Skeletal muscle cell (primary cell): ENCODE measurements around the gene PDE4D.

Source experiments
- DNase-seq: peaks from one replicate; pipeline ENCODE4 v3.0.0-alpha.2; 2010; ENCODE audit warnings: low read depth
- H3K4me3 ChIP-seq: 2 replicates; pipeline ENCODE4 v1.5.1; 2011; ENCODE audit warnings: low read depth, mild to moderate bottlenecking, control low read depth, low read length, moderate library complexity

The PDE4D gene

DNA sequence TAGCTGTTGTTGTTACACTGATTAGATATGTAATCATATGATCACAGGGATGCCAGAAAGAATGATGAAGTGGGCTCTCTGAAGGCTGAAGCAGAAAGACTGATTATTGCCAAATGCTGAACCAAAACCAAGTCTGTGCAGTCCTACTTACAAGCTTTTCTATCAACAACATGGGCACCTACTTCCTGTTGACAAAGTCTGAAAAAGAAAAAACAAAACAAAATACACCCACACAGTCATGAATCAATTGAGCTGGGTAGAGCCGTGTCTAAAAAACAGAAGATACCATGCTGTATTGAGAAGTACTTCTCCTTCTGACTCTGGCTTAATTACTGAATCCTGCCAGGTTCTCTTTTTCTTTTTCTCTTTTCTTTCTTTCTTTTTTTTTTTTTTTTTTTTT is 947.3 kb downstream of the PDE4D start:
- DNase-seq: no peak
- no peak overlapping the region for H3K4me3 ChIP-seq

DNA sequence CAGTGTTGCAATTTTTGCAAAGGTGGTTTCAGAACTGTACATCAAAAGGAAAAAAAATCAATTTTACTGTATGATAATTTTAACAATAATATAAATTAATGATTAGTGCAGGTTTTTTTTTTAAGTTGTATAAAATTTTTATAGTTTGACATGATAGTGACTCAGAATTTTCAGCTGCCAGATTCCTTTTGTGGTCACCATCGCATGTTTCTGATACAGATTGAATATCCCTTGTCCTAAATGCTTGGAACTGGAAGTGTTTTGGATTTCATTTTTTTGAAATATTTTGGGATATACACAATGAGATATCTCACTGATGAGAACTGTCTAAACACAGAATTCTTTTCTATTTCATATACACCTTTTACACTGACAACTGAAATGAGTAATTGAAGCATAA is 949.3 kb downstream of the PDE4D start:
- H3K4me3 ChIP-seq: no peak overlapping the region
- DNase-seq: no peak

DNA sequence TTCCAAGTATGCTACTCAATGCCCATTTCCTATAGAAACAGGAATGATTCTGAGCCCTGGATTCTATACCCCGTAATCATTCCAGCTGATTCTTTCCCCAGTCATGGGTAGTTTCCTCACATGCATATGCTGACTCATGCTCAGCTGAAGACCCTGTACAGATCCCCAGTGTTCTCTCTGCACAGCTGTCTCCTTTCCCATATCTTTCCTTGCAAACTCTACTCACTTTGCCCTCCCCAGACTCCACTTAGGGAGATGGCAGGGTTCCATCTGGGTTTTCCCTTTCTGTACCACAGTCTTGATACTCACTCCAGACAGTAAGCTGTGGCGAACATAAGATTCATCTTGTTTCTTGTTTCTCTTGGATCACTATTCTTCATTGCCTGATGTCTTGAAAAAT is 953.1 kb downstream of the PDE4D start:
- peak; percentile 87 for DNase-seq
- no peak overlapping the region for H3K4me3 ChIP-seq

DNA sequence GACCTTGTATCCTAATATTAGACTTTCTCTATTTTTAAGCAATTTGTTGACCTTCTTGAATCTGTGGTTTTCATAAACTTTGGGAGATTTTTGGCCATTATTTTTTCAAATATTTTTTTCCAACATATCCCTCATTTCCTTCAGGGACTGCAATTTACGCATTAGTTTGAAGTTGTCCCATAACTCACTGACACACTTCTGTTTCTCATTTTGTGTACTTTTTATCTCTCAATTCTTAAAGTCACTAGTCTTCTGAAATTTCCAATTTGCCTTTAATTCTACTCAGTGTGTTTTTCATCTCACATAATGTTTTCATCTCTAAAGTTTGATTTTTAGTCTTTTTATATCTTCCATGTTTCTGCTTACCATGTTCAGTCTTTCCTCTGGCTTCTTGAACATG is 953.9 kb downstream of the PDE4D start:
- no peak for DNase-seq
- no peak overlapping the region for H3K4me3 ChIP-seq

DNA sequence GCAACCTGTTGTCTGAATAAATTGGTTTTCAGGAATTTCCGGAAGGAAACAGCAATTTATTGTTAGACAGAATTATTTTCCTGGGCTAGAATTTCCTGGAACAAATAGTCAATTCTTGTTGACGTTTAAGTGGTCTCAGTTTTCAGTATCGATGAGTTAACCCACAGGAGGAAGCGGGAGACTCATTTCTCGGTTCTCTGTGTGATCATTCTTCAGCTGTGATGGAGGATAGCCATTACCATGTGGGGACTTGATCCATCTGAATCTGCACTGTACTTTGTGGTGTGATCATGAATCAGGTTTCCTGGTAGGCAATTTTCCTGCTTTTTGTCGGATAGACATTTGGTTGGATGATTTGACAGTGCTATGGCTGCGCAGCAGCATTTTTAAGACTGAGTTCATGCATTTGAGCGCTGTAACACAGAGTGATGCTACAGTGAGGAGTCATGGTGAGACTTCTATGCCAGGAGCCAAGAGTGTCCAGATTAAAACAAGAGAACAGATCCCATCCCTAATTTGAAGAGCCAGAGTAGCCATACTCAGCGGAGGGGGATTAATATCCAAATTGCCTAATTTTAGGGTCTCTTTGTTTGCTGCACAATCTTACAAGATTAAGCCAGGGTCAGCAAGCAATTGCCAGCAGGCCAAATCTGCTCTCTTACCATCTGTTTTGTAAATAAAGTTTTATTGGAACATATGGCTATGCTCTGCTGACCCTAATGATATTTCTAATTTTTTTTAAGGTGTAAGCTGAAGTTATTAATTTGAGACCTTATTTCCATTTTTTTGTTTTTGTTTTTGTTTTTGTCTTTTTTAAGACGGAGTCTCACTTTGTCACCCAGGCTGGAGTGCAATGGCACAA is 954.7 kb downstream of the PDE4D start:
- H3K4me3 ChIP-seq: no peak overlapping the region
- no peak for DNase-seq

DNA sequence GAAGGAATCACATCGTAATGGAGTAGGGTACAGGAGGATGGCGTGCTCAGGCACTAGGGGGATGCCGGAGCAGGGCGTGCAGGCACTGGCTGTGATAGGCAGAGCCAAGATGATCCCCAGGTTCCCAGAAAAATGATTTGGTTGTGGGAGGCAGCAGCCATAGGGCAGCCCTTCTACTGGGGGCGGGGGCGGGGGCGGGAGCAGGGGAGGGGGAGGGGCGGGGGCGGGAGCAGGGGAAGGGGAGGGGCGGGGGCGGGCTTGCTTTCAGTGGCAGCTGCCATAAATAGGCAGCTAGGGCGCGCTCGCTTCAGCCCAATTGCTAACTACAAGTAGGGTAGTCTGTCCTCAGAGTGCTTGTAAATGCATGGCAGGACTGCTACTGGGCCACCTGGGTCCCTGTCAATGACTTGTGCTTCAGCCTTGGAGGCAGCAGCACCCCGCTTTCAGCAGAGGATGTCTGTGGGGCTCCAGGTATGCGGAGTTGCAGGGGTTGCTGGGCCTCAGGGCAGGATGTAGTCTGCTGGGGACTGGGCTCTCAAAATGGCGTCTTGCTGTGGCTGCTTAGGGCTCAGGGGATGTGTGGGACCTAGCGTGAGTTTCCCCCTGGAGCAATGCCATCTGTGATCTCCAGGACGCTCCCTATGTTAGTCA is 956.4 kb downstream of the PDE4D start:
- no peak for DNase-seq
- no peak overlapping the region for H3K4me3 ChIP-seq

DNA sequence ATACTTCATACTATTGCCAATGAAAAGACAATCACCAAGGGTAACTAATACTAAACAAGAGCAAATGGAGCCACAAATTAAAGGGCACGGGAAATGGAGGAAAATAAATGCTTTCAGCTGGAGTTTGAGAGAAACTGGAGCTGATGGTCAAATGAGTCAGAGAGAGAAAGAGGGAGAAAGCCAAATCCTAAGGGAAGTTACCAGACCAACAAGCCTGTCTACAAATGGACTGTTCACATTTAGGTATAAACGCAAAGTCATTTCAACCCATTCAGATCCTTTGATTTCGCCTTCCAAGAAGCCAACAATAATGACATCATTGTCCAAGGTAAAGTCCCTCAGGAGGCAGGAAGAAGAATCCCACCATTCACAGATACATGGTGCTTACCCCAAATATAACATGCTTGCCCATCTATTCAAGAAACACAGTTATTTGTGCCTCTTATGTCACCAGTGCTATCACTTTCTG is 958.9 kb downstream of the PDE4D start:
- no peak for DNase-seq
- no peak overlapping the region for H3K4me3 ChIP-seq

DNA sequence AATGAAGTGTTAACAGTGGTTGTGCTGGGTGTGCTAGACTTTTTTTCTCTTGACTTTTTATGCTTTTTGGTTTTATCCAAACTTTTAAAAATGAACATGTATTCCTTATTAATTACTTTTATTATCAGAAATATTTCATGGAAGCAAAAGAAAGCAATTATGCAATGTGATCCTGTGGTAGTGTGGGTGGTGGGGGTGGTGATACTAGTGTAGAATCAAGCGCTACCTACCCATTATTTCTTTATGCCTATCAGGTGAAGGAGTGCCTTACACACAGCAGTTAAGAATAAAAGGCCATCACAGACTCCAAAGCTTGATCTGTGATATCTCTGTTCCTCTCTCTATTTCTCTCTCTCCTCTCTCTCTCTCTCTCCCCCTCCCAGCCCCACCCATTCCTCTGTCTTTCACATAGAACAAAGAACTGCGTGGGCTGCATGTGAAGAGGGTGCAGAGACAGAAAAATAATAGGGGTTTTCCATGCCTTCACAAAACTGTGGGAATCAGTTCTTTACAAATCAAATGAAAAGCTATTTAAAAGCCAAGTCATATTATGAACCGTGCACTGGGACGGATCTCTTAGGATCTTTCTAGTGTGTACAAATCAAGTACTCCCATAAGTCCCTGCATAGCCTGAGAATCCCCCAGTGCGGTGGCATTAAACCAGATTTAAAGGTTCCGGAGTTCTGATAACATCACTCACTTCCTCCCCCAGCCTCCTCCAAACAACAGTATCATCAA is 959.5 kb downstream of the PDE4D start:
- DNase-seq: no peak
- H3K4me3 ChIP-seq: no peak overlapping the region

DNA sequence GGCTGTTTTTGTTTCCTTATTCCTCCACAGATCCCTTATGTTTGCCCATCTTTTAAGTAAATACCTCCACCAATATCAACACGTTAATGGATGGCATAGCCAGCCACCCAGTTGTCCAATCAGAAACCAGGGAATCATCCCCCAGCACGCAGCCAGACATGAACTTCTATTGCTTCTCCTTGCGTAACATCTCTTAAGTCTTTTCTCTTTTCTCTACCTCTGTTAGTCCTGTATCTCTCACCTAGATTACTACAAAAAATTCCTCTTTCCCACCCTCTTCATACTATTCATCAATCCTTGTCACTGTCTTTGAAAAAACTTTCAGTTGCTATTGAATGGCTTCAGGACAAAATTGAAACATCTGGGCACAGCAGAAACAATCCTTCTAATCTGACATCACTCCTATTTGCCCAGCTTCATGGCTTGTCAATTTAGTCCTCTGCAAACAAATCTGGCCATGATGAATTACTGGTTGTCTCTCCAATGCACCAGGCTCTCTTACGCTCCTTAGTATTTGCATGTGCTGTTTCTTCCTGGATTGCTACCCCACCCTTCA is 961.4 kb downstream of the PDE4D start:
- no peak overlapping the region for H3K4me3 ChIP-seq
- no peak for DNase-seq

DNA sequence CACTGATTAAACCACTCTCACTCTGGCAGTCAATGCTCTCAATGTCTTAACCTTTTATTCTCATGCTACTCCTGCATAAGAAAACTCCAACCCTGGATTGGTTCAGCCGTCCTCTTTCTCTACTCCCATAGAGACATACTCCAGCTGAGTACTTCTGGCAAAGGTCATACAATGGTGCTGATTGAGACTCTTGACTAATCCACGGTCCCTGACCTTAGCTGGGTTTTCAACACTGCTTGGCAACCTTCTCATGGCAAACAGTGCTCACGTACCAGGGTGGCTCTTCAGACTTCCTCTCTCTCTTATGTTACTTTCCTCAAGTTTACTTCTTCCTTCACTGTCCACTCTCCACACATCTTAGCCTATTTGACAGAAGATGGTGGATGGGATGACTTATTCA is 963.0 kb downstream of the PDE4D start:
- H3K4me3 ChIP-seq: no peak overlapping the region
- DNase-seq: no peak

DNA sequence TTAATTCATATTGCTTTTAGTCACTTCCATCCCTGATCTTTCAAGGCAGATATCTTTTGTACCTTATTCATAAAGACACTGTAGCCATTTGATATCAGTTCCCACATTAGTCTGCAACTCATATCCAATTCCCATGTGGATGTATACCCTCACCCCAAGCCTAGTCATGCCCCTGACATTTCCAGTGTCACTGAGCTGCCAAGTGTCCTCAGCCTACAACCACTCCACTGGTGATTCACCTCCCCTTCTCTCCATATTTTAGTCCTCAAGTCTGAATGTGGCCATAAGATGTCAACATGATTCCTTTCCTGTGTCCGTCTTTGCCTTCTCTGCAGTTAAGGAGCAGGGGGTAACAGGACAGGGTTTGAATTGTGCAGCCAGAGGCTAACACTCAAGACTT is 963.8 kb downstream of the PDE4D start:
- DNase-seq: no peak

DNA sequence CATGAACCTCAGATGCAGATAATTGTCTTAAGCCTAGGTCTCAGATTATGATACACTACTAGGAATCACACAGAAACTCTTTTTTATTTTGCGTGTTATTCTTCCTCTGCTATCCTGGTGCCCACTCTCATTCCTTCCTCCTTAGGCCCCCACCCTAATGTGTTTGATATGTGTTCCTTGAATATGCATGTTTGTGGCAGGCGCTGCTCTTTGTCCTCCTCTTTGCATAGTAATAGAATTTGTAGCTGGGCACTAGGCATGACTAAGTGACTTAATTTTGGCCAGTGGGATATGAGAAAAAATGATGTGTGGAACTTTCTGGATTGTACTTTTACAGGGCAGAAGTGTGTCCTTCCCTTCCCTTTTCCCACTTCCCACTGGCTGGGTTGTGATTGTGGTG is 965.6 kb downstream of the PDE4D start:
- no peak overlapping the region for H3K4me3 ChIP-seq
- DNase-seq: no peak

More for the DNA sequence above, 963.8 kb downstream of the PDE4D start:
- no peak overlapping the region for H3K4me3 ChIP-seq

DNA sequence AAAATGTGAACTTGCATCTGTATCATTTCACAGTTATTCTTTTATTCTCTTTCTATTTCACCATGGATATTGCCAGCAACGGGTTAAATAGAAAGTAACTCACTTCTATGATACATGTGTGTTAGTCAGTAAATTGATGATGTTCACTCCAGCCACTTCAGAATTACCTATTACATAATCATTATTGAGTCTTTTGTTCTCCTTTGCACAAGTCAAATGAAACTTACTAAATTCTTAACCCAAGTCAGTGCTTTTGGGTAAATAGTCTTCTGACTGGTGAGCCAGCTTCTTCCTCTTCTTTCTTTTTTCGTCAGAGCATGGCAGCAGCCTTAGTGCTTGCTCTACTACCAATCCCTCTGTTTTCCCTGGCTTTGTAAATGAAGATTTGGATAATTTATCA is 966.3 kb downstream of the PDE4D start:
- no peak overlapping the region for H3K4me3 ChIP-seq
- DNase-seq: no peak

DNA sequence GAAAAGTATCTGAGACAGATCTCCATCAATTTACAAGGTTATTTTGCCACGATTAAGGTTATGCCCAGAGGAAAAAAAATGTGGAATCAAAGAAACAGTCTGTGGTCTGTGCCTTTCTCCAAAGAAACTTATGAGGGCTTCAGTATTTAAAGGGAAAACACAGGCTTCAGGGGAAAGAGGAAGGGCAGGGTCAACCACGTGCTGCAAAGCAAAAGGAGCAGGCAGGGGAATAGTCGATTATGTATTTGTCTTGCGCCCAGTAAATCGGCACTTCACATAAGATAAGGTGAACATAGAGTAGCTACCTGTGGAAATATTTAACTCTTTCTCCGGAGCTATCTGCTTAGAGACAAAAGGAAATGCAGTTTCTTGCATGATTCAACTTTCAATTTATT is 967.0 kb downstream of the PDE4D start:
- H3K4me3 ChIP-seq: no peak overlapping the region
- no peak for DNase-seq

DNA sequence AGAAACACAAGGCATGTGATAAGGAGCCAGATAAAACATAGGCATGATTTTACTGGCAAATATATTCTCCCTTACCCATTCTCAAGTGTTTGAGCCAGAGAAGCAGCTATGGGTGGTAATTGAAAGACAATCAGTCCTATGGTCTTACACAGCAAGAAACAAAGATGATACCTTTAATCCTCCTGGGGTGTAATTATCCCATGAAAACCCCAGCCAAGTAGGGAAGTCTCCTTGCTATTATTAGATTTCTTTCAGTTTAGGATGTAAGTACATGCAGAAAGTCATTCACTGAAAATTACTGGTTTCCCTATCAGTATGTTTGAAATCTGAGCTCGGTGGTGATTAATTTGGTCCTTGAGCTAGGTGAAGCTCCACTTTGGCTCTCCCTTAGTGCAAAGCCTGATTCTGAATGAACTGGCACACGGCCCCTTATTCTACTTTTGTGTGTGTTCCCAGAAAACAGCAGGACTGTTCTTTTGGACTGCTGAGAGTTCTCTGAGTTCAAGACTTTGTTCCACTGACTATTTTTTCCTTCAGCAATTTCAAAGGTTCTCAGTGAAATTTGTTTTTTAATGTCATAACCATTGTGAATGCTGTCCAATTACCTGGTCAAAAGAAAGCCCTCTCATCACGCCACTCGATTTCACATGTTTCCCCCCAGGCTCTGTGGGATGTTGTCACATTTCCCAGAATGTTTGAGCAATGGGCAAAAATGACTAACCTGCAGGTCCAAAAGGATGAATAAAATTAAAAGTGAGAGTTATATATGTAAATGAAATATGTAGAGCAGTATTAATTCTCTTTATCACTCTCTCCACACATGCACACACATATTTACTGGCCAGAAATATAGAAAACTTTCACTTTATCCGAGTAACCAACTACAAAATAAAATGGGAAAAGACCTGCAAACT is 967.6 kb downstream of the PDE4D start:
- no peak overlapping the region for H3K4me3 ChIP-seq
- DNase-seq: no peak

DNA sequence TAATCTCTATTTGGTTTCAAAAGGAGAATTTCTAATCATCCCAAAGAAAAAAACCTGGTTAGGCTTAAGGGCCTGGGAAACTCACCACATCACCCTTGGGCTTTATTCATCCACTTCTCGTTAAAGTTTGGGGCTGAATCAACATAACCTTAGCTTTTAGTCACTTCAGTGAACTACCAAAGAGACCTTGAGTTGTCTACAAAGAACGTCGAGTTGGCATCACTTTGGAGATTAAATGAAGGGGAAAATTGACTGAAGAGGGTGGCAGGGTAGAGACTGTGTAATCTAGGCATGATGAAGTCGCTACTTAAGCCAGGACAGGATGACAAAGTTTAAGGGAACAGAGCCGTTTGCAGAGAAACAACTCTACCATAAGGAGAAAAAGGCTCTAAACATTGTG is 969.2 kb downstream of the PDE4D start:
- H3K4me3 ChIP-seq: no peak overlapping the region
- DNase-seq: no peak

DNA sequence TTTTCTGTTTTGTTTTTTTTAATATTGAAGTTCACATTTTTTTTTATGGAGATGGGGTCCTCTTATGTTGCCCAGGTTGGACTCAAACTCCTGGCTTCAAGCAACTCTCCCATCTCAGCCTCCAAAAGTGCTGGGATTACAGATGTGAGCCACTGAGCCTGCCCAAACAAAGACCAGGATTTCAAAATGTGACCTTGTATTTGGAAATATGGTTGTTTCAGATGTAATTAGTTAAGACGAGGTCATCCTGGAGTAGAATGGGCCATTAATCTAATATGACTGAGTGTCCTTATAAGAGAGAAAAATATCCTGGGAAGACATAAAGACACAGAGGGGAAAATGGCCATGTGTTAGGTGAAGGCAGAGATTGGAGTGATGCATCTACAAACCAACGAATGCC is 970.2 kb downstream of the PDE4D start:
- DNase-seq: no peak
- H3K4me3 ChIP-seq: no peak overlapping the region

DNA sequence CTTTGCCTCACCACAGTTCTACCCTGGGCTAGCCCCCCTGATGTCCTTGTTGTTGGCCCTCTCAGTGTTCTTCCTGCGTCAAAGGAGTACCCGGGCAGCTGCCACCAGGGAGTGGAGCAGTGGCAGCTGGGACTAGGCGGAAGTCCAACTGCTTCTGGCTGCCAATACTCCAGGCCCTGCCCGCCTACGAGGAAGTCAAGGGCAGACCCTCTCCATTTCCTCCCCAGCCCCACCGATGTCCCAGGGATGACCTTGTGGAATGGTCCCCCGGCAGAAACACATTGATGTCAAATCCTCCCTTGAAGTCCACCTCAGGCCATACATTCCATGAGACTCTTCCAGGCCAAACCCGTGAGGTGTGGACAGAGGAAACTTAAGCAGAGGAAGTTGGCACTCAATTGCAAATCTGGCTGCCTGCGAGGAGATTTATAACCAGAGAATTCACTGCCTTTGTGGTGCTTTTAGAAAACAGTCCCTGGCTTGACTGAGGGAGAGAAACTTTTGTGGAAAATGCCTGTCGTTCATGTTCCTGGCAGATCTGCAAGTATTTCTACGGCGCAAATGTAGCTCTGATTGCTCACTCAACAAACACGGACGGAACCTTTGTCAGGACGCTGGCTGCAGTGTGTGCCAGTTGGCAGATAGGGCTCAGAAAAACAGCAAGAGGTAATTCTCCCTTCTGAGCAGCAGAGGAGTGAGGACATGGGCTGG is 970.9 kb downstream of the PDE4D start:
- peak; percentile 29 for DNase-seq

DNA sequence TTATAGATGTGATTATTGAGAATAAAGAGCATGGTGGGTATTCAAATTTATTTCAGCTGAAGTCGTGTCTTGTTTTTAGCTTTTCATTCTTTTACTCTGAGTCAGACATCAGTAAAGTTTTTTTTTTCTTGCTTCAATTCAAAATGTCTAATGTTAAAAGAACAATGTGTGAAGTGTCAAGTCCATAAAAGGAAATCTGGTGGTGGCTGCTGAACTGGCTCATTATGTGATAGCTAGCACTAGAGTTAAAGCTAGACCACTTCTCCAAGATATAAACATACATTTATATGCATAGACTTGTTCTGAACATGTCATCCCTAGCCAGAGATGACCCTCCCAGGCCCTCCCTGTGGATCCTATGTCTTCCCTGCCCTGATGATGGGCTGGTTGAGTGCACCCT is 972.4 kb downstream of the PDE4D start:
- no peak for DNase-seq
- H3K4me3 ChIP-seq: no peak overlapping the region

More for the DNA sequence above, 970.9 kb downstream of the PDE4D start:
- no peak overlapping the region for H3K4me3 ChIP-seq
